GM06990 (cell line): ENCODE measurements around the gene RUVBL2.
A peak's percentile ranks its signal among the peaks of the same experiment; 100 is the strongest.

ENCODE experiments used
- DNase-seq: peaks from one replicate; pipeline ENCODE4 v3.0.0-alpha.2; 2011; ENCODE audit not compliant: insufficient read length; ENCODE audit errors: extremely low read depth
- H3K27me3 ChIP-seq: replicated peaks from 2 replicates; pipeline ENCODE4 v1.6.0; 2011; ENCODE audit warnings: low read length; ENCODE audit not compliant: control insufficient read depth, insufficient read depth
- H3K36me3 ChIP-seq: 2 replicates; pipeline ENCODE4 v1.5.1; 2011; ENCODE audit warnings: low read length; ENCODE audit not compliant: control insufficient read depth, insufficient read depth
- H3K4me3 ChIP-seq: replicated peaks from 2 replicates; pipeline ENCODE4 v1.5.1; 2011; ENCODE audit warnings: low read depth, mild to moderate bottlenecking, control low read depth, low read length
- CTCF ChIP-seq: IDR thresholded peaks from 2 replicates; pipeline ENCODE4 v1.5.1; 2011; ENCODE audit warnings: low read length, control low read depth, mild to moderate bottlenecking, inconsistent platforms; ENCODE audit not compliant: insufficient read depth, poor library complexity, severe bottlenecking

The RUVBL2 gene

GRCh38 chr19:48962029-48962848, 31.4 kb upstream of the RUVBL2 start:
- peak overlapping the region; percentile 15 for H3K4me3 ChIP-seq
- DNase-seq, result peak; percentile 80

GRCh38 chr19:48962849-48963165, 30.9 kb upstream of the RUVBL2 start:
- DNase-seq, result no peak
- no peak for TF ChIP-seq CTCF
- H3K4me3 ChIP-seq, result peak overlapping the region; percentile 15
- no peaks in the 10 kb centered on the region for H3K27me3 ChIP-seq
- peaks cover 6% of the 10 kb centered on the region for H3K36me3 ChIP-seq

More at GRCh38 chr19:48962029-48962848, 31.4 kb upstream of the RUVBL2 start:
- no peaks in the 10 kb centered on the region for H3K27me3 ChIP-seq
- peaks cover 7% of the 10 kb centered on the region for H3K36me3 ChIP-seq
- TF ChIP-seq CTCF, result no peak

GRCh38 chr19:48963371-48964204, 30.1 kb upstream of the RUVBL2 start:
- TF ChIP-seq CTCF, result no peak
- Histone ChIP-seq H3K4me3 (peak overlapping the region; percentile 12; the same call in 1 of the 2 replicates), H3K36me3 (peaks cover 7% of the 10 kb centered on the region), H3K27me3 (no peaks in the 10 kb centered on the region)
- peak; percentile 86 for DNase-seq

GRCh38 chr19:48964205-48965039, 29.3 kb upstream of the RUVBL2 start:
- DNase-seq, result no peak
- TF ChIP-seq CTCF, result no peak
- H3K4me3 ChIP-seq, result peak overlapping the region; percentile 74

GRCh38 chr19:48965040-48965805, 28.5 kb upstream of the RUVBL2 start, which contains the start of gene FTL:
Gene FTL (plus strand): TSS chr19:48965309. CDS start chr19:48965508, 199 bp downstream.
- Histone ChIP-seq H3K36me3 (peaks cover 15% of the 10 kb centered on the region), H3K27me3 (no peaks in the 10 kb centered on the region), H3K4me3 (peak within 1 kb of the TSS; percentile 74)
- peak; percentile 96 for DNase-seq
- no peak for TF ChIP-seq CTCF

More at GRCh38 chr19:48964205-48965039, 29.3 kb upstream of the RUVBL2 start:
- Histone ChIP-seq H3K27me3 (no peaks in the 10 kb centered on the region), H3K36me3 (peaks cover 13% of the 10 kb centered on the region)
